B cell (primary cell): ENCODE results near the gene DIPK1B.

Experiments used
- EZH2 ChIP-seq: IDR thresholded peaks from 2 replicates; pipeline ENCODE4 v1.6.1; 2012; ENCODE audit warnings: borderline replicate concordance, low read depth, mild to moderate bottlenecking, moderate library complexity, low read length; ENCODE audit not compliant: insufficient read depth, poor library complexity, severe bottlenecking
- TF ChIP-seq, protein P1 (sequence below): fragments of 200-600 bp; IDR thresholded peaks from one replicate; pipeline ENCODE4 v1.8.0; 2022; ENCODE audit warnings: antibody characterized with exemption, mild to moderate bottlenecking

DNA sequence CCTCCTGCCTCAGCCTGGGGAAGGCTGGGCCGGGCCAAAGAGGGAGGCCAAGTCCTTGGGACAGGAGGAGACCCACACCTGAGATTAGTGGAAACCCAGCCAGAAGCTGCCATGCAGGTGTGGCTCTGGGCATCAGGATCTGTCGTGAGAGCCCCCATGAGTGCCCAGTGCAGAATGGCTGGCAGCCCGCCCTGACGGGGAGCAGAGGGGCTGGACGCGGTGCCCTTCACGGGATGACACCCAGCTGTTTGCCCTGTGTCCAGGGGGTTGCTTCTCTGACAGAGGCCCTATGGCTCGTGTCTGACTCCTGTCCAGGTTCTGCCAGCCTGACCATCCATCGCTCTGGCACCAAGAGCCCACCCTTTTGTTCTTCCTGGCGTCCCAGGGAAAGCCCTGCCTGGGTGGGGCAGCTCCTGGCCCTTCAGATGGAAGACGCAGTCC is 8.5 kb downstream of the DIPK1B start:
- TF ChIP-seq, protein P1, sequence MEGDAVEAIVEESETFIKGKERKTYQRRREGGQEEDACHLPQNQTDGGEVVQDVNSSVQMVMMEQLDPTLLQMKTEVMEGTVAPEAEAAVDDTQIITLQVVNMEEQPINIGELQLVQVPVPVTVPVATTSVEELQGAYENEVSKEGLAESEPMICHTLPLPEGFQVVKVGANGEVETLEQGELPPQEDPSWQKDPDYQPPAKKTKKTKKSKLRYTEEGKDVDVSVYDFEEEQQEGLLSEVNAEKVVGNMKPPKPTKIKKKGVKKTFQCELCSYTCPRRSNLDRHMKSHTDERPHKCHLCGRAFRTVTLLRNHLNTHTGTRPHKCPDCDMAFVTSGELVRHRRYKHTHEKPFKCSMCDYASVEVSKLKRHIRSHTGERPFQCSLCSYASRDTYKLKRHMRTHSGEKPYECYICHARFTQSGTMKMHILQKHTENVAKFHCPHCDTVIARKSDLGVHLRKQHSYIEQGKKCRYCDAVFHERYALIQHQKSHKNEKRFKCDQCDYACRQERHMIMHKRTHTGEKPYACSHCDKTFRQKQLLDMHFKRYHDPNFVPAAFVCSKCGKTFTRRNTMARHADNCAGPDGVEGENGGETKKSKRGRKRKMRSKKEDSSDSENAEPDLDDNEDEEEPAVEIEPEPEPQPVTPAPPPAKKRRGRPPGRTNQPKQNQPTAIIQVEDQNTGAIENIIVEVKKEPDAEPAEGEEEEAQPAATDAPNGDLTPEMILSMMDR, result no peak
- no peak for TF ChIP-seq EZH2
